HepG2 (cell line): ENCODE results near the gene EEIG1. TPM values are rescaled to one million over a fixed set of nuclear protein-coding genes. Genes with fewer than 3 reads are reported as not detected.

ENCODE experiments used
- E2F5 ChIP-seq: sonication (generic); formaldehyde crosslinking; conservative IDR thresholded peaks from 2 replicates; pipeline ENCODE4 v1.4.0; 2020; ENCODE audit warnings: missing genetic modification reagents
- GTF2F1 ChIP-seq: fragments of 150-350 bp; IDR thresholded peaks from 2 replicates; pipeline ENCODE4 v1.6.1; 2014; ENCODE audit warnings: low read length
- HNF4G ChIP-seq, 2 experiments: sonication (generic) in 1 of 2; formaldehyde crosslinking in 1 of 2; IDR thresholded peaks; 2 replicates each; pipeline versions ENCODE4 v1.4.0 to v1.6.1; 2011 to 2020; ENCODE audit warnings: borderline replicate concordance in 2 of 2, low read depth in 2 of 2, mild to moderate bottlenecking in 2 of 2, low read length in 1 of 2, missing genetic modification reagents in 1 of 2, moderate library complexity in 1 of 2
- HNRNPK ChIP-seq: fragments of 200-400 bp; formaldehyde crosslinking; IDR thresholded peaks from 2 replicates; pipeline ENCODE4 v1.6.1; 2018; ENCODE audit warnings: low read length, low read depth, moderate library complexity, mild to moderate bottlenecking; ENCODE audit not compliant: poor library complexity, severe bottlenecking
- RAD51 ChIP-seq: fragments of 450-650 bp; IDR thresholded peaks from 2 replicates; pipeline ENCODE4 v1.6.1; 2016; ENCODE audit warnings: borderline replicate concordance
- RFX3 ChIP-seq: IDR thresholded peaks from 2 replicates; pipeline ENCODE4 v1.6.1; 2016; ENCODE audit warnings: missing biosample characterization, missing genetic modification reagents
- STAT6 ChIP-seq: sonication (generic); formaldehyde crosslinking; IDR thresholded peaks from 2 replicates; pipeline ENCODE4 v1.4.0; 2020; ENCODE audit warnings: missing genetic modification reagents, mild to moderate bottlenecking, borderline replicate concordance
- TCF7L2 ChIP-seq: IDR thresholded peaks from 2 replicates; pipeline ENCODE4 v1.6.1; 2011; ENCODE audit warnings: mild to moderate bottlenecking, low read depth, low read length, moderate library complexity
- ZFAT ChIP-seq: sonication (generic); formaldehyde crosslinking; conservative IDR thresholded peaks from 2 replicates; pipeline ENCODE4 v1.8.1; 2023; ENCODE audit warnings: missing genetic modification reagents, inconsistent platforms
- ZFP1 ChIP-seq: IDR thresholded peaks from 2 replicates; pipeline ENCODE4 v1.6.1; 2016
- ZFP36 ChIP-seq: fragments of 150-350 bp; IDR thresholded peaks from 2 replicates; pipeline ENCODE4 v1.6.1; 2018; ENCODE audit warnings: borderline replicate concordance, low read length, low read depth; ENCODE audit not compliant: partially characterized antibody
- ZNF18 ChIP-seq: sonication (generic); formaldehyde crosslinking; IDR thresholded peaks from 2 replicates; pipeline ENCODE4 v1.8.0; 2022; ENCODE audit warnings: mild to moderate bottlenecking, missing genetic modification reagents; ENCODE audit not compliant: insufficient replicate concordance
- ZNF251 ChIP-seq: sonication (generic); formaldehyde crosslinking; IDR thresholded peaks from 2 replicates; pipeline ENCODE4 v1.9.0; 2021; ENCODE audit warnings: mild to moderate bottlenecking, missing genetic modification reagents
- ZNF383 ChIP-seq: sonication (generic); formaldehyde crosslinking; IDR thresholded peaks from 2 replicates; pipeline ENCODE4 v1.4.0; 2020; ENCODE audit warnings: missing genetic modification reagents, mild to moderate bottlenecking, borderline replicate concordance
- ZNF883 ChIP-seq: sonication (generic); formaldehyde crosslinking; IDR thresholded peaks from 2 replicates; pipeline ENCODE4 v1.5.1; 2020; ENCODE audit warnings: mild to moderate bottlenecking, missing genetic modification reagents; ENCODE audit errors: not compliant biosample characterization
- polyA plus RNA-seq, 8 experiments: library from polyadenylated mRNA; depleted of rRNA in 3 of 8; stranded (reverse) in 7 of 8; unstranded in 1 of 8; fragments of >200 nt; fragmentation: Illumina TruSeq in 4 of 8; extraction: Trizol in 4 of 8; gene quantifications; 2 replicates each; pipeline versions ENCODE4 v1.2.1 to v1.2.3, GENCODE V29; 2011 to 2016; ENCODE audit warnings: low read depth in 4 of 8, missing spikeins in 1 of 8, mixed read lengths in 1 of 8; ENCODE audit not compliant: insufficient read depth in 1 of 8
- total RNA-seq, 5 experiments: library from RNA; depleted of rRNA; stranded (reverse); fragments of >200 nt; fragmentation: Illumina TruSeq; extraction: Trizol; gene quantifications; 2 replicates each; pipeline ENCODE4 v1.2.3, GENCODE V29; 2016; ENCODE audit warnings: low read depth in 1 of 5
- TF ChIP-seq, protein P1 (sequence below): IDR thresholded peaks from 2 replicates; pipeline ENCODE4 v1.6.1; 2012; ENCODE audit warnings: low read depth, low read length, improper control_type of control experiment
- TF ChIP-seq, protein P2 (sequence below): sonication (generic); formaldehyde crosslinking; IDR thresholded peaks from 2 replicates; pipeline ENCODE4 v1.5.0; 2020; ENCODE audit warnings: missing genetic modification reagents, mild to moderate bottlenecking, borderline replicate concordance
- TF ChIP-seq, protein P3 (sequence below): sonication (generic); formaldehyde crosslinking; conservative IDR thresholded peaks from 2 replicates; pipeline ENCODE4 v1.4.0; 2020; ENCODE audit warnings: missing genetic modification reagents

EEIG1 gene
- total and polyA plus RNA-seq, 2 of the 13 experiments (the other 11 are each of a cell fraction or from before 2014, with no cell fraction given), result 16.6 to 25.2 TPM

DNA sequence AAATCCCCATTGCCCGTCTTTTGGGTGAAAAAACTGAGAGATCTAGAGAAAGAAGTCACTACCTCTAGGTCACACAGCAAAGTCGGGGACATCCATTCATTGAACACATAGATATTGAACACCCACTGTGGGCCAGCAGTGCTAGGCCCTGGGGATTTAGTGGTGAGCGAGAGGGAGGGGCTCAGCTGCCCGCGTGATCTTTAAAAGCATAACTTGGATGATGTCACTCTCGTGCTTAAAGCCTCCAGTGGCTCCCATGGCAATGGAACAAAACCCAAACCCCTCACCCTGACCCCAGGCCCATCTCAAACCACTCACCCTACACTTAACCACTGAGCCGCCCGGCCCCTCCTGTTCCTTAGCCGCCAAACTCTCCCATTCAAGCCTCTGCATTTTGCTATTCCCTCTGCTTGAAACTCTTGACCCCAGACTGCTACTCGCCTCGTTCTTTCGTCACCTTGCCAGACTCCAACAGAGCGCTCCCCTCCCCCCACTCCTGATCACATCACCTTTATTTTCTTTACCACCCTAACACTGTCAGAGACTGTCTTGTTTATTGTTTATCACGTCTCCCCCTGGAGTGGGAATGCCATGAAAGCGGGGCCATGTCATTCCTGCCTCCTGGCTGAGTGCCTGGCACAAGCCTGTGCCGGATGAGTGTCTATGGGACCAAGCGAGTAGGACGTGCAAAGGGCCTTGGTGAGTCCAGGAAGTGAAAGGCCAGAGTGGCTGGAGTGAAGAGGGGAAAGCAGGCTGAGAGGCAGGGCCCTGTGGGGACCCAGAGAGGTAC is 49.5 kb downstream of the EEIG1 start (continued):
- TF ChIP-seq, protein P1, sequence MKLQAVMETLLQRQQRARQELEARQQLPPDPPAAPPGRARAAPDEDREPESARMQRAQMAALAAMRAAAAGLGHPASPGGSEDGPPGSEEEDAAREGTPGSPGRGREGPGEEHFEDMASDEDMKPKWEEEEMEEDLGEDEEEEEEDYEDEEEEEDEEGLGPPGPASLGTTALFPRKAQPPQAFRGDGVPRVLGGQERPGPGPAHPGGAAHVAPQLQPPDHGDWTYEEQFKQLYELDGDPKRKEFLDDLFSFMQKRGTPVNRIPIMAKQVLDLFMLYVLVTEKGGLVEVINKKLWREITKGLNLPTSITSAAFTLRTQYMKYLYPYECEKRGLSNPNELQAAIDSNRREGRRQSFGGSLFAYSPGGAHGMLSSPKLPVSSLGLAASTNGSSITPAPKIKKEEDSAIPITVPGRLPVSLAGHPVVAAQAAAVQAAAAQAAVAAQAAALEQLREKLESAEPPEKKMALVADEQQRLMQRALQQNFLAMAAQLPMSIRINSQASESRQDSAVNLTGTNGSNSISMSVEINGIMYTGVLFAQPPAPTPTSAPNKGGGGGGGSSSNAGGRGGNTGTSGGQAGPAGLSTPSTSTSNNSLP, result no peak
- TF ChIP-seq ZFP36 (no peak), TCF7L2 (no peak), ZNF251 (CRISPR knock-in tag) (no peak), ZFP1 (CRISPR knock-in tag) (no peak), STAT6 (CRISPR knock-in tag) (no peak), RFX3 (CRISPR knock-in tag) (no peak), E2F5 (no peak), ZNF883 (CRISPR knock-in tag) (no peak), RAD51 (no peak), ZNF18 (CRISPR knock-in tag) (no peak), ZNF383 (CRISPR knock-in tag) (no peak), GTF2F1 (no peak), ZFAT (CRISPR knock-in tag) (no peak), HNF4G (IDR thresholded peaks at IDR 0.05; ENCODE audit: borderline replicate concordance, low read depth, low read length) (no peak), HNF4G (CRISPR knock-in tag; IDR thresholded peaks at IDR 0.05; ENCODE audit: borderline replicate concordance, low read depth) (no peak), HNRNPK (no peak)
- TF ChIP-seq, protein P2, sequence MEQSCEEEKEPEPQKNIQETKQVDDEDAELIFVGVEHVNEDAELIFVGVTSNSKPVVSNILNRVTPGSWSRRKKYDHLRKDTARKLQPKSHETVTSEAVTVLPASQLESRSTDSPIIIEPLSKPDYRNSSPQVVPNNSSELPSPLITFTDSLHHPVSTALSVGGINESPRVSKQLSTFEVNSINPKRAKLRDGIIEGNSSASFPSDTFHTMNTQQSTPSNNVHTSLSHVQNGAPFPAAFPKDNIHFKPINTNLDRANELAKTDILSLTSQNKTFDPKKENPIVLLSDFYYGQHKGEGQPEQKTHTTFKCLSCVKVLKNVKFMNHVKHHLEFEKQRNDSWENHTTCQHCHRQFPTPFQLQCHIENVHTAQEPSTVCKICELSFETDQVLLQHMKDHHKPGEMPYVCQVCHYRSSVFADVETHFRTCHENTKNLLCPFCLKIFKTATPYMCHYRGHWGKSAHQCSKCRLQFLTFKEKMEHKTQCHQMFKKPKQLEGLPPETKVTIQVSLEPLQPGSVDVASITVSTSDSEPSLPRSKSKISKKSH (CRISPR knock-in tag), result no peak
- TF ChIP-seq, protein P3, sequence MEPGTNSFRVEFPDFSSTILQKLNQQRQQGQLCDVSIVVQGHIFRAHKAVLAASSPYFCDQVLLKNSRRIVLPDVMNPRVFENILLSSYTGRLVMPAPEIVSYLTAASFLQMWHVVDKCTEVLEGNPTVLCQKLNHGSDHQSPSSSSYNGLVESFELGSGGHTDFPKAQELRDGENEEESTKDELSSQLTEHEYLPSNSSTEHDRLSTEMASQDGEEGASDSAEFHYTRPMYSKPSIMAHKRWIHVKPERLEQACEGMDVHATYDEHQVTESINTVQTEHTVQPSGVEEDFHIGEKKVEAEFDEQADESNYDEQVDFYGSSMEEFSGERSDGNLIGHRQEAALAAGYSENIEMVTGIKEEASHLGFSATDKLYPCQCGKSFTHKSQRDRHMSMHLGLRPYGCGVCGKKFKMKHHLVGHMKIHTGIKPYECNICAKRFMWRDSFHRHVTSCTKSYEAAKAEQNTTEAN, result no peak
